ENCODE data around the gene LZTR1.
"Not testable (repeated sequence)": the region's sequence is repeated elsewhere in the genome, so short reads cannot be mapped to it uniquely, and the experiment has no call there.

LZTR1 gene

GRCh38 chr22:20998411-20999336 is 16.6 kb downstream of the LZTR1 start:
- Histone ChIP-seq H3K36me3 (ENCODE audit: insufficient read depth, low read length) (peaks cover 15% of the 10 kb centered on the region; the same call in 1 of the 2 replicates), H3K27ac (0 out of 2 replicates have a peak overlapping the region, but pooled peaks have one; percentile 1), H3K4me3 (no peak overlapping the region), H3K9me3 (ENCODE audit: low read depth, low read length) (no peaks in the 10 kb centered on the region), H3K9ac (ENCODE audit: insufficient read length) (no peak overlapping the region)
- no peak for DNase-seq (ENCODE audit: low read depth, low spot score)
- TF ChIP-seq POLR2AphosphoS5 (IDR thresholded peaks at IDR 0.05; ENCODE audit: borderline replicate concordance, low read depth, low read length) (peak; percentile 72), EZH2 (IDR thresholded peaks at IDR 0.05) (no peak), FOXP2 (optimal IDR thresholded peaks at IDR 0.05; ENCODE audit: control extremely low read depth, extremely low read length, insufficient read depth) (no peak)

DNA sequence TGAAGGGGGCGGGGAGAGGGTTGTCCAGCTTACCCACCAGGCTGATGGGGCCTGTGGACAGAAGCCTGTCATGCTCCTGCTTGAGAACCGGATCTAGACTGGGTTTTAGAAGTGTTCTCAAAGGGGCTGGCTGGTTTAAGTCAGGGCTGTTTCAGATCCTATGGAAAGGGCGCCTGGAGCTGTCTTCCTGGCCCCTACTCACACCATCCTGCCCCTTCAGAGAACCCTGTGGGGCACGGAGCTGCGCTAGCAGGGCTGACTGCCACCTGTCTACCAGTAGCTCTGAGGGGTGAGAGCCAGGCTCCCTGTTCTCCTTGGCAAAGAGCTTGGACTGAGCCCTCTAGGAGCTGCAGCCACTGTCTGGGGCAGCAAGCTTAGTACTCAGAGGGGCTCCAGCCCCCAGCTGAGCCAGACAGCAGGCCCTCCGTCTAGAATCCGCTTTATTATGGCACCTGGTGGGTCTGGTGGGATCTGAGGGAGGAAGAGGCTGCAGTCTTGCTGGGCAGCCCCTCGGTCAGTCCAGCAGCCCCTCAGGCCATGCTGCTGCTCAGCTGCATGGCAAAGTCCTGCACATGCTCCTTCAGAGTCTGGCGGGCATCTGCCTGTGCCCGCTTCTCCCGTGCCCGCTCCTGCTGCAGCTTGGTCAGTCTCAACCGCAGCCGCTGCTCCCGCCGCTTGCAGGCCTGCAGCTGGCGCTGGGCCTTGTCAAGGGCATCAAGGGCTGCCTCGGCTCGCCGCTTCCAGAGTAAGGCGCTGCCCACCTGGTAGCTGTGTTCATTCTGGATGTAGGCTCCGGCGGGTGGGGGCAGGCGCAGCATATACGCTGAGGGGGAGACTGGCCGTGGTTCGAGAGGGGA is 17.5 kb downstream of the LZTR1 start:
- TF ChIP-seq EZH2 (IDR thresholded peaks at IDR 0.05) = no peak
- no peak for TF ChIP-seq POLR2AphosphoS5 (IDR thresholded peaks at IDR 0.05; ENCODE audit: borderline replicate concordance, low read depth, low read length)
- TF ChIP-seq FOXP2 (optimal IDR thresholded peaks at IDR 0.05; ENCODE audit: control extremely low read depth, extremely low read length, insufficient read depth) = no peak
- Histone ChIP-seq H3K9me3 (ENCODE audit: low read depth, low read length) (no peaks in the 10 kb centered on the region), H3K9ac (ENCODE audit: insufficient read length) (no peak overlapping the region), H3K36me3 (ENCODE audit: insufficient read depth, low read length) (peaks cover 15% of the 10 kb centered on the region; the same call in 1 of the 2 replicates), H3K27ac (0 out of 2 replicates have a peak overlapping the region, but pooled peaks have one; percentile 1), H3K4me3 (peak overlapping the region; percentile 89)
- DNase-seq (ENCODE audit: low read depth, low spot score) = no peak

DNA sequence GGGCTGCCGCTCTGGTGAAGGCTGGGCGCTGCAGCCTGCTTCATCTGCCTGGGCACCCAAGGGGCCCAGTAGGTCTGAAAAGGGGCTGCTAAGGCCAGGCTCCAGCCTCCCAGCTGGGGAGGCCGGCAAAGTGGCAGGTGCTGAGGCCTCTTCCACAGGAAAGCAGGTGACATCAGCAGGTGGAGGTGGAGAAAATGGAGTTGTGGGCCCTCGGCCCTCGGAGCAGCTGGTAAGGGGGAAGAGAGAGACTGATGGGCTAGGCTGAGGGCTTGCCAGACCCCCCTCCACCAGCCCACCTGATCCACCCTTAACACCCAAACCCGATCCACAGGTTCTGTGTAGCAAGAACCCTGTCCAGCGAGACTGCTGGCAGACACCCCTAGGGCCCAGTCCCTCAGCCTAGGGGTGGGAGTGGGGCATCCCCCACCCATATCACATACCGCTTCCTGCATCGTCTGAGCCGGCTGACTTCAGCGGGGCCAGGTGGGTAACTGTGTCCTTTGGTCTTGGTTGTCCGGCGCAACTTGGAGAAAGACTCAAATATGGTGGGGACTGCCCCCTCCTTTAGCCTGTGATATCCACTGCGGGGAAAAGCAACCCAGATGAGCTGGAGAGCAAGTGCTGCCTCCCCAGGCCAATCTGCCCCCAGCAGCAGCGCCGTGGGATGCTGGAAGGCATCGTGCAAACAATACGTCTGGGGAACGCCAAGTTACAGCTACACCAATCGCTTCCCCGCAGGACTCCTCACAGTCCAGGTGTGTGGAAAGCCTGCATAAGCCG is 18.3 kb downstream of the LZTR1 start:
- no peak for DNase-seq (ENCODE audit: low read depth, low spot score)
- H3K9ac ChIP-seq (ENCODE audit: insufficient read length) = peak overlapping the region; percentile 86
- no peak overlapping the region for H3K27ac ChIP-seq
- peaks cover 15% of the 10 kb centered on the region; the same call in 1 of the 2 replicates for H3K36me3 ChIP-seq (ENCODE audit: insufficient read depth, low read length)
- H3K4me3 ChIP-seq = peak overlapping the region; percentile 89
- H3K9me3 ChIP-seq (ENCODE audit: low read depth, low read length) = no peaks in the 10 kb centered on the region
- TF ChIP-seq POLR2AphosphoS5 (IDR thresholded peaks at IDR 0.05; ENCODE audit: borderline replicate concordance, low read depth, low read length) (no peak), FOXP2 (optimal IDR thresholded peaks at IDR 0.05; ENCODE audit: control extremely low read depth, extremely low read length, insufficient read depth) (no peak), EZH2 (IDR thresholded peaks at IDR 0.05) (no peak)

- H3K9me3 ChIP-seq (ENCODE audit: low read depth, low read length) = no peaks in the 10 kb centered on the region
- H3K4me3 ChIP-seq = peak overlapping the region; percentile 89
- peaks cover 15% of the 10 kb centered on the region; the same call in 1 of the 2 replicates for H3K36me3 ChIP-seq (ENCODE audit: insufficient read depth, low read length)
- H3K27ac ChIP-seq = peak overlapping the region; percentile 89
- no peak for DNase-seq (ENCODE audit: low read depth, low spot score)
- peak overlapping the region; percentile 86 for H3K9ac ChIP-seq (ENCODE audit: insufficient read length)
- TF ChIP-seq POLR2AphosphoS5 (IDR thresholded peaks at IDR 0.05; ENCODE audit: borderline replicate concordance, low read depth, low read length) = no peak
- TF ChIP-seq EZH2 (IDR thresholded peaks at IDR 0.05) = no peak
- no peak for TF ChIP-seq FOXP2 (optimal IDR thresholded peaks at IDR 0.05; ENCODE audit: control extremely low read depth, extremely low read length, insufficient read depth)
Observed at GRCh38 chr22:21000987-21001600, 19.0 kb downstream of the LZTR1 start.

- Histone ChIP-seq H3K27ac (peak within 1 kb of the TSS; percentile 89), H3K9ac (ENCODE audit: insufficient read length) (peak within 1 kb of the TSS; percentile 86), H3K36me3 (ENCODE audit: insufficient read depth, low read length) (peaks cover 15% of the 10 kb centered on the region; the same call in 1 of the 2 replicates), H3K4me3 (peak within 1 kb of the TSS; percentile 89), H3K9me3 (ENCODE audit: low read depth, low read length) (no peaks in the 10 kb centered on the region)
- DNase-seq (ENCODE audit: low read depth, low spot score) = peak; percentile 68
- TF ChIP-seq FOXP2 (optimal IDR thresholded peaks at IDR 0.05; ENCODE audit: control extremely low read depth, extremely low read length, insufficient read depth) (no peak), POLR2AphosphoS5 (IDR thresholded peaks at IDR 0.05; ENCODE audit: borderline replicate concordance, low read depth, low read length) (peak; percentile 90)
Observed at GRCh38 chr22:21001601-21002325, 19.7 kb downstream of the LZTR1 start, which contains the start of gene THAP7. Gene THAP7 (minus strand): TSS chr22:21002118. CDS start chr22:21001911, 207 bp downstream.

DNA sequence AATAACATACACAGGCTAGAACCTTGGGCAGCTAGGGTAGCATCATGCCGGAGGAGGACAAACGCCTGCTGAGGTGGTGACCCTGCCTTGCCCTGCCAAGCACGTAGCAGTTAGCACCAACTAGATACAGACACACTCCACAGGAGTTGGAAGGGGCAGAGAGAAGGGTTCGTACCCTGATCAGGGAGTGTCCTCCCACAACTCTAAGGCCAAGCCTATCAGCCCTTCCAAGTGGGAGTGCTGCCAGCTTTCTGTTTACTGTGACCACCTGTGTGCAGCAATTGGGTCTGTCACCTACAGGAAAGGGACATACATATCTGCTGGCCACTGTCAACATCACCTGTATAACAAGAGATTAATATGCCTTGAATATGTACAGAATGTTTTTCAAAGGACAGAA is 21.7 kb downstream of the LZTR1 start:
- Histone ChIP-seq H3K9me3 (ENCODE audit: low read depth, low read length) (no peaks in the 10 kb centered on the region), H3K4me3 (no peak overlapping the region), H3K36me3 (ENCODE audit: insufficient read depth, low read length) (peaks cover 15% of the 10 kb centered on the region; the same call in 1 of the 2 replicates), H3K27ac (no peak overlapping the region), H3K9ac (ENCODE audit: insufficient read length) (no peak overlapping the region)
- no peak for DNase-seq (ENCODE audit: low read depth, low spot score)
- TF ChIP-seq POLR2AphosphoS5 (IDR thresholded peaks at IDR 0.05; ENCODE audit: borderline replicate concordance, low read depth, low read length) = no peak
- no peak for TF ChIP-seq EZH2 (IDR thresholded peaks at IDR 0.05)
- TF ChIP-seq FOXP2 (optimal IDR thresholded peaks at IDR 0.05; ENCODE audit: control extremely low read depth, extremely low read length, insufficient read depth) = no peak

- H3K4me3 ChIP-seq; H3K9ac ChIP-seq (ENCODE audit: insufficient read length); H3K27ac ChIP-seq; DNase-seq (ENCODE audit: low read depth, low spot score); H3K9me3 ChIP-seq (ENCODE audit: low read depth, low read length); H3K36me3 ChIP-seq (ENCODE audit: insufficient read depth, low read length): not testable (repeated sequence)
Observed at GRCh38 chr22:21009208-21009607, 27.1 kb downstream of the LZTR1 start.
